Medulla oblongata (tissue), 1 donor: ENCODE data around the gene PCDHGB2.
"Not testable (repeated sequence)": the region's sequence is repeated elsewhere in the genome, so short reads cannot be mapped to it uniquely, and the experiment has no call there.

Source experiments
- DNase-seq: peaks from one replicate; pipeline ENCODE4 v3.0.0-alpha.2; 2015; ENCODE audit errors: extremely low spot score

The PCDHGB2 gene

GRCh38 chr5:141359790-141360426 lies at the start of gene PCDHGB2:
TSS of gene PCDHGB2 (plus strand) at chr5:141359994. CDS start at chr5:141360136, 142 bp downstream.
- peak; percentile 30 for DNase-seq

- no peak for DNase-seq
Observed at GRCh38 chr5:141313711-141314110, 46.1 kb upstream of the PCDHGB2 start.

GRCh38 chr5:141316963-141317362 lies 42.8 kb upstream of the PCDHGB2 start:
- DNase-seq, result not testable (repeated sequence)

GRCh38 chr5:141319202-141319601 lies 40.6 kb upstream of the PCDHGB2 start:
- no peak for DNase-seq

- DNase-seq, result no peak
Observed at GRCh38 chr5:141319699-141320098, 40.1 kb upstream of the PCDHGB2 start.

- DNase-seq, result peak; percentile 95
Observed at GRCh38 chr5:141320225-141321169, 39.3 kb upstream of the PCDHGB2 start, which contains the start of gene TAF7. TSS of gene TAF7 (minus strand) at chr5:141320784. CDS start at chr5:141320044, 740 bp downstream.

GRCh38 chr5:141322261-141322660 lies 37.5 kb upstream of the PCDHGB2 start:
- no peak for DNase-seq

- DNase-seq, result peak; percentile 81
Observed at GRCh38 chr5:141326088-141326854, 33.5 kb upstream of the PCDHGB2 start.

GRCh38 chr5:141328231-141328630 lies 31.6 kb upstream of the PCDHGB2 start:
- no peak for DNase-seq

GRCh38 chr5:141330299-141331080 lies 29.3 kb upstream of the PCDHGB2 start, which contains the start of gene PCDHGA1:
TSS of gene PCDHGA1 (plus strand) at chr5:141330514.
- no peak for DNase-seq

- not testable (repeated sequence) for DNase-seq
Observed at GRCh38 chr5:141332571-141332970, 27.2 kb upstream of the PCDHGB2 start.

- peak; percentile 9 for DNase-seq
Observed at GRCh38 chr5:141338538-141339306, 21.1 kb upstream of the PCDHGB2 start, which contains the start of gene PCDHGA2. TSS of gene PCDHGA2 (plus strand) at chr5:141338760.

GRCh38 chr5:141340781-141341354 lies 18.9 kb upstream of the PCDHGB2 start:
- DNase-seq, result not testable (repeated sequence)

- DNase-seq, result no peak
Observed at GRCh38 chr5:141342773-141343172, 17.0 kb upstream of the PCDHGB2 start.

GRCh38 chr5:141343242-141343952 lies 16.4 kb upstream of the PCDHGB2 start, which contains the start of gene PCDHGA3:
TSS of gene PCDHGA3 (plus strand) at chr5:141343829. CDS start at chr5:141344034, 205 bp downstream.
- no peak for DNase-seq

- DNase-seq, result no peak
Observed at GRCh38 chr5:141343953-141344463, 15.8 kb upstream of the PCDHGB2 start.

- no peak for DNase-seq
Observed at GRCh38 chr5:141345327-141345726, 14.5 kb upstream of the PCDHGB2 start.

GRCh38 chr5:141346017-141346416 lies 13.8 kb upstream of the PCDHGB2 start:
- not testable (repeated sequence) for DNase-seq
